Activated CD8-positive, alpha-beta T cell treated with anti-CD3 and anti-CD28 coated beads for 36 hours (primary cell): ENCODE results near the gene CYP26B1. TPM values are rescaled to one million over a fixed set of nuclear protein-coding genes. Genes with fewer than 3 reads are reported as not detected.
A peak's percentile ranks its signal among the peaks of the same experiment; 100 is the strongest.

Experiments used
- ATAC-seq: fragments of 200-7000 bp; cut with Tn5 transposase; one replicate; pipeline ENCODE4 v1.10.0; 2021; ENCODE audit warnings: mild to moderate bottlenecking, moderate library complexity
- CTCF ChIA-PET: fragments of 350-600 bp; sonication (Branson Sonifier 250); formaldehyde crosslinking; loops from one replicate; lab custom pipeline; 2021; ENCODE audit warnings: antibody characterized with exemption; lab: Charles Lee
- POLR2A ChIA-PET: fragments of 350-600 bp; sonication (Branson Sonifier 250); formaldehyde crosslinking; loops from one replicate; lab custom pipeline; 2021; ENCODE audit warnings: antibody characterized with exemption; lab: Charles Lee
- DNase-seq: peaks from one replicate; pipeline ENCODE4 v3.0.0-alpha.2; 2020
- H3K27ac Mint-ChIP-seq: one replicate; pipeline ENCODE4 v1.8.0; 2021; ENCODE audit warnings: mild to moderate bottlenecking, mixed read lengths
- H3K27me3 Mint-ChIP-seq: one replicate; pipeline ENCODE4 v1.8.0; 2021; ENCODE audit warnings: mixed read lengths
- H3K36me3 Mint-ChIP-seq: one replicate; pipeline ENCODE4 v1.8.0; 2021; ENCODE audit warnings: low read depth, mixed read lengths
- H3K4me1 Mint-ChIP-seq: one replicate; pipeline ENCODE4 v1.8.0; 2021; ENCODE audit warnings: low read depth, mixed read lengths
- H3K4me3 Mint-ChIP-seq: one replicate; pipeline ENCODE4 v1.8.0; 2021; ENCODE audit warnings: mild to moderate bottlenecking, moderate library complexity, mixed read lengths
- H3K9me3 Mint-ChIP-seq: one replicate; pipeline ENCODE4 v1.8.0; 2021; ENCODE audit warnings: mixed read lengths
- intact Hi-C: fragments of 100-400 bp; cut with micrococcal nuclease; formaldehyde crosslinking; loops from one replicate; pipeline ENCODE4 v1.10.0; 2022
- total RNA-seq, 2 experiments: library from RNA; stranded (reverse); gene quantifications; one replicate each; pipeline ENCODE4 v1.2.3, GENCODE V29; 2021
- TF ChIP-seq, protein P1 (sequence below): fragments of 200-600 bp; IDR thresholded peaks from one replicate; pipeline ENCODE4 v1.8.0; 2022; ENCODE audit warnings: antibody characterized with exemption, mild to moderate bottlenecking

Gene CYP26B1
- total RNA-seq, 2 experiments from 2014 or later, result not detected

DNA sequence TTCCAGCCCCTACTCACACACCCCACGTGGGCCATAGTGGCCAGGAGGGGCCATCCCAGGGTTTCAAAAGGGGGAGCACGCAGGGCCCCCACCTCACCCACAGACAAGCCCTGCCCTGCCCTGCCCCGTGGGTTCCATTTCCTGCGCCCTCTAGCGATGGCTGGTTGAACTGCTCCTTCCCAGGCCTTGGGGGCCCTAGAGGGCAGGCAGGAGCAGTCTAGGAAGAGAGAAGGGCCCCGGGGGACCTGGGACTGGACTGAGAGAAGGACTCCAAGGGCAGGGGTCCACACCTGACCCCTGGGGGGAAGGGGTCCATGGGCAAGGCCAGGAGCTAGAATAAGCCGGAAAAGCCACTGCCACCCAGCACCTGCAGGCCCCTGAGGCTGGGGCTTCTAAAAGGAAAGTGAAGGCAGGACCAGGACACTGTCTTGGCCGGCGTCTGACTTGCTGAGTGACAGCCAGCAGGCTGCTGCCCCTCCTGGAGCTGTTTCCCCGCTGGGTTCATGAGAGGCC is 10.1 kb downstream of the CYP26B1 start:
- H3K9me3 Mint-ChIP-seq, result no peaks in the 10 kb centered on the region
- H3K27ac Mint-ChIP-seq, result no peak overlapping the region
- H3K36me3 Mint-ChIP-seq, result no peaks in the 10 kb centered on the region
- DNase-seq (peak; percentile 73), ATAC-seq (peak; percentile 93)
- no peaks in the 10 kb centered on the region for H3K4me1 Mint-ChIP-seq
- H3K4me3 Mint-ChIP-seq, result no peak overlapping the region
- H3K27me3 Mint-ChIP-seq, result peaks cover 3% of the 10 kb centered on the region
- ChIA-PET CTCF (interaction anchor here (0.9 to 2.0 kb wide), 8 partner anchors 10 to 591 kb away, joined by 3 to 8 read pairs (median 4); no protein-coding TSS in a partner anchor), POLR2A (no interaction called here)
- intact Hi-C loops, result no loop called here
- TF ChIP-seq, protein P1, sequence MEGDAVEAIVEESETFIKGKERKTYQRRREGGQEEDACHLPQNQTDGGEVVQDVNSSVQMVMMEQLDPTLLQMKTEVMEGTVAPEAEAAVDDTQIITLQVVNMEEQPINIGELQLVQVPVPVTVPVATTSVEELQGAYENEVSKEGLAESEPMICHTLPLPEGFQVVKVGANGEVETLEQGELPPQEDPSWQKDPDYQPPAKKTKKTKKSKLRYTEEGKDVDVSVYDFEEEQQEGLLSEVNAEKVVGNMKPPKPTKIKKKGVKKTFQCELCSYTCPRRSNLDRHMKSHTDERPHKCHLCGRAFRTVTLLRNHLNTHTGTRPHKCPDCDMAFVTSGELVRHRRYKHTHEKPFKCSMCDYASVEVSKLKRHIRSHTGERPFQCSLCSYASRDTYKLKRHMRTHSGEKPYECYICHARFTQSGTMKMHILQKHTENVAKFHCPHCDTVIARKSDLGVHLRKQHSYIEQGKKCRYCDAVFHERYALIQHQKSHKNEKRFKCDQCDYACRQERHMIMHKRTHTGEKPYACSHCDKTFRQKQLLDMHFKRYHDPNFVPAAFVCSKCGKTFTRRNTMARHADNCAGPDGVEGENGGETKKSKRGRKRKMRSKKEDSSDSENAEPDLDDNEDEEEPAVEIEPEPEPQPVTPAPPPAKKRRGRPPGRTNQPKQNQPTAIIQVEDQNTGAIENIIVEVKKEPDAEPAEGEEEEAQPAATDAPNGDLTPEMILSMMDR, result peak; percentile 92

DNA sequence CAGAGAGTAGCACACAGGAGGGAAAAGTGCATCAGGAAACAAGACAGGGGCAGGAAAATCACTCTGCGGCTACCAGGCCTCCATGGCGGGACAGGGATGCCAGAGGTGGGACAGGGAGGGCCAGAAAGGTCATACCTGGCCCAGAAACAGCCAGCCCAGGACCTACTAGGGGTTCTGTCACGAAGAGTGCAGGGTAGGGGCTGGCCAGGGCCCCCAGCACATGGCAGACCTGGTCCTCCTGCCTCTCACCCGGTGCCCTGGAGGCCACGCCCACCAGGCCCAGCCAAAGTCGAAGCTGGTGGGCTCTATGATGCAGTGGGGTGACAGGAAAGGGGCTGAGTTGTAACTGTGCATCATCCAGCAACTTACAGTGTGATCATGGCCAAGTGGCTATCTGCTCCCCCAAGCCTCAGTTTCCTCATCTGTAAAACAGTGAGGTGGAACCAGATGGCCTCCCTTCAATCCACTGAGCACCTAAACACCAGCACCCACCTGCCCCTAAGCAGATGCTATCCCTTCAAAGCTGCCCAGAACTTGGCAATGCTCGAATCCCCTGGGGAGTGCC is 10.6 kb downstream of the CYP26B1 start:
- no peak for ATAC-seq
- Mint-ChIP-seq H3K4me3 (no peak overlapping the region), H3K36me3 (no peaks in the 10 kb centered on the region), H3K9me3 (no peaks in the 10 kb centered on the region), H3K27me3 (no peaks in the 10 kb centered on the region), H3K27ac (no peak overlapping the region), H3K4me1 (no peaks in the 10 kb centered on the region)
- CTCF ChIA-PET, result interaction anchor here (1.1 to 2.0 kb wide), 6 partner anchors 9 to 590 kb away, joined by 3 to 8 read pairs (median 4); no protein-coding TSS in a partner anchor
- TF ChIP-seq, protein P1, result no peak
- POLR2A ChIA-PET, result no interaction called here
- no peak for DNase-seq
- intact Hi-C loops, result no loop called here

DNA sequence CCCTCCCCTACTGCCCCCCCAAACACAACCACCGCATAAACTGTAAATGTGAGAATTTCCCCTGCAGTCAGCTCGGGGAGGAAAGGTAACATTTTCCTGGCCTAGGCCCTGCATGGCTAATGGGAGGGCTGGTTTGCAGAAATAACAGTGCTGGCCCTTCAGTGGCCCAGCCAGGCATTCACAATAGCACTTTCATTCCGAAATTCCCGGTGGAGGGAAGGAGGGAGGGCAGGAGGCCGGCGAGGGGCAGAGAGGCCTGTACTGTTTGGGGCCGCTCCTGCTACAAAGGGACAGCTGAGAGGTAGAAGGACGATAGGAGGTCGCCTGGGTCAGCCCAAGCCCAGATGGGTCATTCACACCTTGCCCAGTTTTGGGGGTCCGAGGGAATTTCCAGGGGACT is 11.3 kb downstream of the CYP26B1 start:
- ChIA-PET POLR2A (no interaction called here), CTCF (interaction anchor here (1.2 to 2.0 kb wide), 3 partner anchors 8 to 20 kb away, joined by 3 to 8 read pairs (median 6); no protein-coding TSS in a partner anchor)
- intact Hi-C loops, result no loop called here
- Mint-ChIP-seq H3K36me3 (no peaks in the 10 kb centered on the region), H3K9me3 (no peaks in the 10 kb centered on the region), H3K4me3 (no peak overlapping the region), H3K27ac (no peak overlapping the region), H3K4me1 (no peaks in the 10 kb centered on the region), H3K27me3 (peaks cover under 1% of the 10 kb centered on the region)
- ATAC-seq (no peak), DNase-seq (no peak)
- TF ChIP-seq, protein P1, result no peak

DNA sequence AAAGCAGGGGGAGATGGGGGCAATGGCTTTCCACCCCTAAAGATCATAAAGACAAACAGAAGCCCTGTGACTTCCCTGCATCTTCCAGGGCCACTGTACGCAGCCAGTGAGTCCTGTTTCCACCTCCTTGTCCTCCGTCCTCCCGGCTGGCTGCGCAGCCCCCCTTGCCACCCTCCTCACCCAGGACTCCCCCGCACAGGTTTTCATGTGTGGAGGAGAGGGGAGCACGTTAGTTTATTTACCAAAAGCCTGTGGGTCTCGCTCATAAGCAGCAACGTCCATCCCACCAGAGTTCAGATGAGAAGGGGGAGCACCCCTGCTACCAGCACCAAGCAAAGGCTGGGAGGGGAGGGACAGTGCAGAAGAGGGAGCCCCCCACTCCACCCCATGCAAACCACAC is 11.7 kb downstream of the CYP26B1 start:
- Mint-ChIP-seq H3K36me3 (no peaks in the 10 kb centered on the region), H3K4me3 (no peak overlapping the region), H3K27ac (no peak overlapping the region), H3K9me3 (no peaks in the 10 kb centered on the region), H3K27me3 (peaks cover 2% of the 10 kb centered on the region), H3K4me1 (no peaks in the 10 kb centered on the region)
- CTCF ChIA-PET, result no interaction called here
- no peak for DNase-seq
- ATAC-seq, result no peak
- TF ChIP-seq, protein P1, result no peak
- POLR2A ChIA-PET, result no interaction called here
- intact Hi-C loops, result no loop called here

DNA sequence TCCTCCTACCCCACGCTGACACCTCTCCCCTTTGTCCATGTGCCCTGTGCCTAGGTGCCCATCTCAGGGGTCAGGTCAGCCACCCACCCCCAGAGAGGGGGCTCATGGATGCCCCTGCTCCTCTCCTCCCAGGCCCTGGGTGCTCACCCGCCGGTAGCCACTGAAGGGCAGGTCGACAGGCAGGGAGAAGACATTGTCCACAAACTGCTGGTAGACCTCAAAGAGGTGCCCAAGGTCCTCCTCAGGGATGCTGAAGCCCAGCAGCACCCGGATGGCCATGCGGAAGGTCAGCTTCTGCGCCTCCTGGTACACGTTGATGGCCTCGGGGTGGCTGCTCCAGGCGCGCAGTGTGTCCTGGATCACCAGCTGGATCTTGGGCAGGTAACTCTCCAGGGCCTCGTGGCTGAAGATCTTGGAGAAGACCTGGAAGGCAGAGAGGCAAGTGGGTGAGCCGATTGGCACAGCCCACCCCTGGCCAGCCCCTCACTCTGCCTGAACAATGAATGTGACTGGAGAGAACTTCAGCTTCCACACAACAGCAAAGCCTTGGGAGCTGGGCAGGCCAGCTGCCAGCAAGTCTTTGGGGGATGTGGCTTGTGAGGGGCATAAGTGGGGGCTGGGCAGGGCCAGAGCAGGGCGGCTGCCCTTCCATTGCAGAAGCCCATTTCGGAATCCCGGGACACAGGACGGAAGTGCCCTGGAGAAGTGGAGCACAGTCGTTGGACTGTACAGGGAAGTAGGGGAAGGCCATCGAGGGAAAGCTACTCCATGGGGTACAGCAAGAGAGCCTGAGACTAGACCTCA is 12.5 kb downstream of the CYP26B1 start:
- Mint-ChIP-seq H3K27me3 (peaks cover 2% of the 10 kb centered on the region), H3K36me3 (no peaks in the 10 kb centered on the region), H3K27ac (no peak overlapping the region), H3K4me3 (no peak overlapping the region), H3K4me1 (no peaks in the 10 kb centered on the region), H3K9me3 (no peaks in the 10 kb centered on the region)
- intact Hi-C loops, result no loop called here
- DNase-seq (no peak), ATAC-seq (no peak)
- ChIA-PET CTCF (no interaction called here), POLR2A (no interaction called here)
- TF ChIP-seq, protein P1, result no peak
